Right lobe of liver (tissue), 6 donors: ENCODE results near the gene TFEC. TPM values are rescaled to one million over a fixed set of nuclear protein-coding genes. Genes with fewer than 3 reads are reported as not detected.
"Not testable (repeated sequence)": the region's sequence is repeated elsewhere in the genome, so short reads cannot be mapped to it uniquely, and the experiment has no call there.

Experiments
- ATAC-seq, 4 donors: fragments of 200-7000 bp; cut with Tn5 transposase; one replicate each; pipeline ENCODE4 v1.9.1; 2020; ENCODE audit warnings: mild to moderate bottlenecking in 4 of 4, moderate library complexity in 4 of 4
- DNase-seq, 3 donors: peaks; one replicate each; pipeline ENCODE4 v3.0.0-alpha.2; 2020
- H3K27ac ChIP-seq, 3 donors: fragments of 200-600 bp; one replicate each; pipeline ENCODE4 v1.8.0; 2022
- H3K27me3 ChIP-seq, 2 donors: fragments of 200-600 bp; one replicate each; pipeline ENCODE4 v1.8.0; 2022
- H3K36me3 ChIP-seq, 4 donors: fragments of 200-600 bp; sonication (generic) in 1 of 4; one replicate each; pipeline versions ENCODE4 v1.5.1 to v1.8.0; 2017 to 2022; ENCODE audit warnings: control low read depth in 1 of 4
- H3K4me1 ChIP-seq, 4 donors: fragments of 200-600 bp; sonication (generic) in 1 of 4; one replicate each; pipeline versions ENCODE4 v1.5.1 to v1.8.0; 2017 to 2022; ENCODE audit warnings: control low read depth in 1 of 4
- H3K4me3 ChIP-seq, 3 donors: fragments of 200-600 bp; one replicate each; pipeline ENCODE4 v1.8.0; 2022
- H3K9me3 ChIP-seq, 4 donors: fragments of 200-600 bp; sonication (generic) in 1 of 4; one replicate each; pipeline versions ENCODE4 v1.5.1 to v1.8.0; 2017 to 2022; ENCODE audit warnings: control low read depth in 1 of 4
- POLR2A ChIP-seq: fragments of 450-650 bp; IDR thresholded peaks from one replicate; pipeline ENCODE4 v1.6.1; 2017; ENCODE audit warnings: antibody characterized with exemption, mild to moderate bottlenecking
- WGBS: methylation state at CpG from one replicate; pipeline ENCODE4 v1.1.6; 2018; ENCODE audit warnings: low coverage, low lambda C conversion rate; ENCODE audit not compliant: insufficient coverage; ENCODE audit errors: missing lambda C conversion rate; 5-methylcytosine and 5-hydroxymethylcytosine counted together
- intact Hi-C, 2 donors: fragments of 100-400 bp; cut with DNase I; formaldehyde crosslinking; loops; one replicate each; pipeline versions ENCODE4 v1.11.2 to v1.14.1; 2022
- total RNA-seq, 6 experiments: library from RNA; depleted of rRNA in 2 of 6; stranded (reverse); fragments of >200 nt in 2 of 6; fragmentation: NEBNext Ultra II Directional in 3 of 6; extraction: Animal tissue kit (Norgen Biotek cat#: 25700) in 3 of 6; gene quantifications; one replicate each; pipeline versions ENCODE4 v1.1.0 to v1.2.4, GENCODE V29; 2016 to 2023
- TF ChIP-seq, protein P1 (sequence below), 4 donors: fragments of 200-600 bp in 3 of 4; fragments of 450-650 bp in 1 of 4; IDR thresholded peaks; one replicate each; pipeline versions ENCODE4 v1.5.1 to v1.8.0; 2016 to 2022; ENCODE audit warnings: antibody characterized with exemption in 4 of 4, mild to moderate bottlenecking in 2 of 4
- donor health status: DM: no; HTN: yes; CAD: no.
- donor health status: DM: no; HTN: no; CAD: no.
- donor health status: DM: no; HTN: no; CAD: no.
- donor health status: DM: no; HTN: yes; CAD: no.
- donor health status: DM: no; HTN: yes; CAD: no.

The TFEC gene
- total RNA-seq, 6 experiments from 2014 or later, result 0.95 to 5.4 (median 2.4) TPM

DNA sequence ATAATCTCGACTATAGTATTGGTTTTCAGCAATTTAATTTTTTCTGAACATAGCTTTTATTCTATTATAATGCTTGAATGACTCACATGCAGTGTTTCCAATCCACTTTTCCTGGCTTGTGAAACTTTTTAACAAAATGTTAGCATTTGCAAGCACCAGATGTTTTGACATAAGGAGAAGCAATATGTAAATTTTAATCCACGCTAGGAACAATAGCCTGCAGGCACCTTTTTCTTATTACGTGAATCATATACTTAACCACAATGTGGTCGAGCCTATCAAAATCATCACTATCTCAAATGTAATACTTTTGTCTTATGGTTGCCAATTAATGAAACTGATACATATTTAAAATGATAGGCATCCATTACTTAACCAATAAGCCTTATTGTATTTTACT lies 97.1 kb downstream of the TFEC start:
- Histone ChIP-seq H3K4me1 (no peaks in the 10 kb centered on the region), H3K9me3 (no peaks in the 10 kb centered on the region), H3K4me3 (no peak overlapping the region), H3K27ac (no peak overlapping the region), H3K36me3 (no peaks in the 10 kb centered on the region), H3K27me3 (no peaks in the 10 kb centered on the region)
- 49% methylated on average over 4 of the region's 4 CpGs for WGBS
- no peak for ATAC-seq
- TF ChIP-seq, protein P1, sequence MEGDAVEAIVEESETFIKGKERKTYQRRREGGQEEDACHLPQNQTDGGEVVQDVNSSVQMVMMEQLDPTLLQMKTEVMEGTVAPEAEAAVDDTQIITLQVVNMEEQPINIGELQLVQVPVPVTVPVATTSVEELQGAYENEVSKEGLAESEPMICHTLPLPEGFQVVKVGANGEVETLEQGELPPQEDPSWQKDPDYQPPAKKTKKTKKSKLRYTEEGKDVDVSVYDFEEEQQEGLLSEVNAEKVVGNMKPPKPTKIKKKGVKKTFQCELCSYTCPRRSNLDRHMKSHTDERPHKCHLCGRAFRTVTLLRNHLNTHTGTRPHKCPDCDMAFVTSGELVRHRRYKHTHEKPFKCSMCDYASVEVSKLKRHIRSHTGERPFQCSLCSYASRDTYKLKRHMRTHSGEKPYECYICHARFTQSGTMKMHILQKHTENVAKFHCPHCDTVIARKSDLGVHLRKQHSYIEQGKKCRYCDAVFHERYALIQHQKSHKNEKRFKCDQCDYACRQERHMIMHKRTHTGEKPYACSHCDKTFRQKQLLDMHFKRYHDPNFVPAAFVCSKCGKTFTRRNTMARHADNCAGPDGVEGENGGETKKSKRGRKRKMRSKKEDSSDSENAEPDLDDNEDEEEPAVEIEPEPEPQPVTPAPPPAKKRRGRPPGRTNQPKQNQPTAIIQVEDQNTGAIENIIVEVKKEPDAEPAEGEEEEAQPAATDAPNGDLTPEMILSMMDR (IDR thresholded peaks at IDR 0.05), result no peak
- no peak for TF ChIP-seq POLR2A
- intact Hi-C loops, result no loop called here
- DNase-seq, result no peak

DNA sequence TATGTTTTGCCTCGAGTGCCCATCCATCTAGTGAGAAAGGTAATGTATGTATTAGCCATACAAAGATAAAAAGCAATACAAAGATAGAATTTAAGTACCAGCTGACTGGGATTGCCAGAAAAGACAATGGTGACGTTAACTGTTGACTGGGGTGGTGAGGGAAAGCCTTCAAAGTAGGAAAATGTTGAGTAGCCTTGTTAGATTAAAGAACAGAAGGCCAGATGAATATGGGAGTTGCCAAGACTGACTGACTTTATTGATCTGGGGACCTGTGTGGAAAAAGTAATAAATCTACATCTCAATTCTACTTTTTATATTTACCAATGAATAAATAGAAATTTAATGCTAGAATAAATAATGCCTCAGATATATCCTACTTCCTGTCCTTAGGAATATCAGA lies 97.7 kb downstream of the TFEC start:
- DNase-seq (no peak), ATAC-seq (no peak)
- no peaks in the 10 kb centered on the region for H3K9me3 ChIP-seq
- no peak overlapping the region for H3K27ac ChIP-seq
- WGBS, result 21% methylated on average over 2 of the region's 2 CpGs
- intact Hi-C loops, result no loop called here
- no peaks in the 10 kb centered on the region for H3K27me3 ChIP-seq
- no peak for TF ChIP-seq POLR2A
- TF ChIP-seq, protein P1 (IDR thresholded peaks at IDR 0.05), result no peak
- no peaks in the 10 kb centered on the region for H3K36me3 ChIP-seq
- H3K4me3 ChIP-seq, result no peak overlapping the region
- H3K4me1 ChIP-seq, result no peaks in the 10 kb centered on the region

DNA sequence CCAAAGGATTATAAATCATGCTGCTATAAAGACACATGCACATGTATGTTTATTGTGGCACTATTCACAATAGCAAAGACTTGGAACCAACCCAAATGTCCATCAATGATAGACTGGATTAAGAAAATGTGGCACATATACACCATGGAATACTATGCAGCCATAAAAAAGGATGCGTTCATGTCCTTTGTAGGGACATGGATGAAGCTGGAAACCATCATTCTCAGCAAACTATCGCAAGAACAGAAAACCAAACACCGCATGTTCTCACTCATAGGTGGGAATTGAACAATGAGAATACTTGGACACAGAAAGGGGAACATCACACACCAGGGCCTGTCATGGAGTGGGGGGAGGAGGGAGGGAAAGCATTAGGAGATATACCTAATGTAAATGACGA lies 100.4 kb downstream of the TFEC start:
- DNase-seq, H3K4me3 ChIP-seq, intact Hi-C loops, H3K27ac ChIP-seq, H3K4me1 ChIP-seq, H3K27me3 ChIP-seq, H3K9me3 ChIP-seq, H3K36me3 ChIP-seq, ATAC-seq: not testable (repeated sequence)
- WGBS, result 82% methylated on average over 4 of the region's 4 CpGs

DNA sequence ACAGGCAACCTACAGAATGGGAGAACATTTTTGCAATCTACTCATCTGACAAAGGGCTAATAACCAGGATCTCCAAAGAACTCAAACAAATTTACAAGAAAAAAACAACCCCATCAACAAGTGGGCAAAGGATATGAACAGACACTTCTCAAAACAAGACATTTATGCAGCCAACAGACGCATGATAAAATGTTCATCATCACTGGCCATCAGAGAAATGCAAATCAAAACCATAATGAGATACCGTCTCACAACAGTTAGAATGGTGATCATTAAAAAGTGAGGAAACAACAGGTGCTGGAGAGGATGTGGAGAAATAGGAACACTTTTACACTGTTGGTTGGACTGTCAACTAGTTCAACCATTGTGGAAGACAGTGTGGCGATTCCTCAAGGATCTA lies 100.8 kb downstream of the TFEC start:
- DNase-seq, H3K9me3 ChIP-seq, H3K36me3 ChIP-seq, ATAC-seq, H3K4me1 ChIP-seq, H3K27ac ChIP-seq, H3K27me3 ChIP-seq, H3K4me3 ChIP-seq, intact Hi-C loops: not testable (repeated sequence)
- 48% methylated on average over 3 of the region's 3 CpGs for WGBS

DNA sequence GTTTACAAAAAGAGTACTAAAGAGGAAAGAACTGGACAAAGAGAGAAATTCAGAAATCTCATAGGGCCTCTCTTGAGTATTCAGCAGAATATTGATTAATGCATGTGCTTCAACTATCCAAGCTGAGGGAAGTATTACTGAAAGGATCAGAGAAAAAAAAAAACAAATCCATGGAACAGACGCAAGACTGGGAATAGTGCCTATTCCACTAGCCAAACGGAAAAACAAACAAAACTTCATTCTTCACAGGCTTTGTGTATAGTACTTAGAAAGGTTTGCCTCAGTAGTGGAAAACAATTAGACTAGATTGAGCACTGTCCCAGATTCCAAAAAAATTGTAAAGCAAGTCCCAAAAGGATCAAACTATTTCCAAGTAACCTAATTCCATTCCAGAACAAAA lies 106.2 kb downstream of the TFEC start:
- H3K27ac ChIP-seq, result no peak overlapping the region
- H3K27me3 ChIP-seq, result no peaks in the 10 kb centered on the region
- H3K36me3 ChIP-seq, result no peaks in the 10 kb centered on the region
- intact Hi-C loops, result no loop called here
- H3K9me3 ChIP-seq, result no peaks in the 10 kb centered on the region
- H3K4me3 ChIP-seq, result no peak overlapping the region
- 35% methylated on average over 2 of the region's 2 CpGs for WGBS
- ATAC-seq, result peak in 1 of 4 donors; percentile 81
- DNase-seq, result no peak
- H3K4me1 ChIP-seq, result peaks cover 0 to 4% (median 0%) of the 10 kb centered on the region in 4 donors
- TF ChIP-seq POLR2A, result no peak
- TF ChIP-seq, protein P1 (IDR thresholded peaks at IDR 0.05), result no peak

DNA sequence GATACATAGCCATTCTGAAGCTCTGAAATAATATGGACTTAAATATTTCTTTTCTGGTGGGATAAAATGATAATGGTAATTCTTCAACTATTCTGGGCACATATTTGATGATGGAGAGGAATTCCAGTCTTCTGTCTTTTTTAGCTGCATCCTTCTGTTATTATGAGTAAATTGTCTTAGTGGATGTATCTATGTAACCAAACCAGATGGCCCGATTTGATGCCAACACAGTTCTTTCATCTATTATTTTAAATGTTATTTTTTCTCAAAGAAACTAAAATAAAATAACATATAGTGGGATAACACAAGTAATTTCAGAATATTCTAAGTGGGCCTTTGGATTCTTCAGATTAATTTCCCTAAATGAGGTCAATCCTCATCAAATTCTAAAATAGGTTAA lies 110.2 kb downstream of the TFEC start:
- Histone ChIP-seq H3K4me3 (no peak overlapping the region), H3K4me1 (peaks cover 0 to 4% (median 0%) of the 10 kb centered on the region in 4 donors), H3K27me3 (no peaks in the 10 kb centered on the region), H3K36me3 (no peaks in the 10 kb centered on the region), H3K9me3 (no peaks in the 10 kb centered on the region), H3K27ac (no peak overlapping the region)
- no peak for TF ChIP-seq POLR2A
- TF ChIP-seq, protein P1 (IDR thresholded peaks at IDR 0.05), result no peak
- intact Hi-C loops, result no loop called here
- ATAC-seq (no peak), DNase-seq (no peak)
- 31% methylated on average over 1 of the region's 1 CpG for WGBS
